OCI-LY1 (cell line): ENCODE results near the gene PRKCA.

ENCODE experiments used
- H2AFZ ChIP-seq: fragments of 200-600 bp; sonication (generic), shearing (Covaris generic); 2 replicates; pipeline ENCODE4 v1.6.0; 2014; ENCODE audit warnings: antibody characterized with exemption, mild to moderate bottlenecking, low read length
- H3F3A ChIP-seq: fragments of 200-600 bp; sonication (generic), shearing (Covaris generic); 2 replicates; pipeline ENCODE4 v1.6.0; 2014; ENCODE audit warnings: mild to moderate bottlenecking, antibody characterized with exemption, low read length, moderate library complexity; ENCODE audit not compliant: insufficient read depth
- H3K27ac ChIP-seq: fragments of 200-600 bp; sonication (generic); 2 replicates; pipeline ENCODE4 v1.5.1; 2014; ENCODE audit warnings: low read length, mixed run types, mild to moderate bottlenecking, low read depth; ENCODE audit not compliant: poor library complexity, severe bottlenecking
- H3K27me3 ChIP-seq: fragments of 200-600 bp; sonication (generic); 2 replicates; pipeline ENCODE4 v1.6.0; 2014; ENCODE audit warnings: antibody characterized with exemption, mild to moderate bottlenecking, low read length, moderate library complexity; ENCODE audit not compliant: insufficient read depth
- H3K36me3 ChIP-seq: fragments of 200-600 bp; sonication (generic); 2 replicates; pipeline ENCODE4 v1.6.1; 2014; ENCODE audit warnings: mild to moderate bottlenecking, antibody characterized with exemption, low read length, moderate library complexity, mixed read lengths; ENCODE audit not compliant: insufficient read depth
- H3K4me1 ChIP-seq: fragments of 200-600 bp; sonication (generic); 2 replicates; pipeline ENCODE4 v1.5.1; 2014; ENCODE audit warnings: mild to moderate bottlenecking, low read length, moderate library complexity; ENCODE audit not compliant: insufficient read depth, severe bottlenecking
- H3K4me2 ChIP-seq: fragments of 200-600 bp; sonication (generic), shearing (Covaris generic); 2 replicates; pipeline ENCODE4 v1.6.1; 2014; ENCODE audit warnings: low read length
- H3K4me3 ChIP-seq: fragments of 200-600 bp; sonication (generic); 2 replicates; pipeline ENCODE4 v1.5.1; 2014; ENCODE audit warnings: low read length, low read depth, mild to moderate bottlenecking, mixed read lengths; ENCODE audit not compliant: poor library complexity, severe bottlenecking
- H3K79me2 ChIP-seq: fragments of 200-600 bp; shearing (Covaris generic); 2 replicates; pipeline ENCODE4 v1.6.1; 2016; ENCODE audit warnings: mixed run types, low read length, mixed read lengths; ENCODE audit not compliant: insufficient read depth
- H3K9ac ChIP-seq: fragments of 200-600 bp; sonication (generic), shearing (Covaris generic); 2 replicates; pipeline ENCODE4 v1.6.1; 2014; ENCODE audit warnings: mild to moderate bottlenecking, low read length, mixed read lengths
- H3K9me2 ChIP-seq: fragments of 200-600 bp; sonication (generic), shearing (Covaris generic); 2 replicates; pipeline ENCODE4 v1.6.1; 2014; ENCODE audit warnings: low read depth, mild to moderate bottlenecking, low read length, mixed read lengths
- H3K9me3 ChIP-seq: fragments of 200-600 bp; shearing (Covaris generic); 2 replicates; pipeline ENCODE4 v1.6.1; 2014; ENCODE audit warnings: low read length, mixed read lengths
- H4K20me1 ChIP-seq: fragments of 200-600 bp; sonication (generic), shearing (Covaris generic); 2 replicates; pipeline ENCODE4 v1.6.0; 2016; ENCODE audit warnings: mild to moderate bottlenecking, low read length; ENCODE audit not compliant: insufficient read depth
- CTCF ChIP-seq: fragments of 200-600 bp; sonication (generic), shearing (Covaris generic); IDR thresholded peaks from 2 replicates; pipeline ENCODE4 v1.5.1; 2017; ENCODE audit warnings: mild to moderate bottlenecking, antibody characterized with exemption, low read length, moderate library complexity, mixed read lengths
- EZH2 ChIP-seq: fragments of 200-600 bp; sonication (generic), shearing (Covaris generic); IDR thresholded peaks from 2 replicates; pipeline ENCODE4 v1.8.0; 2017; ENCODE audit warnings: borderline replicate concordance, mixed run types, mild to moderate bottlenecking, antibody characterized with exemption, low read length, moderate library complexity, mixed read lengths

The PRKCA gene

GRCh38 chr17:66557886-66558285, 255.5 kb downstream of the PRKCA start:
- Histone ChIP-seq H3K4me2 (no peak overlapping the region), H3K27ac (peak overlapping the region; percentile 19), H3K4me3 (no peak overlapping the region), H3K4me1 (peaks cover 13% of the 10 kb centered on the region), H4K20me1 (no peaks in the 10 kb centered on the region), H3K9me3 (no peaks in the 10 kb centered on the region), H3K27me3 (no peaks in the 10 kb centered on the region), H3K9me2 (no peaks in the 10 kb centered on the region), H3F3A (no peaks in the 10 kb centered on the region), H3K36me3 (peaks cover 14% of the 10 kb centered on the region; the same call in 1 of the 2 replicates), H3K9ac (no peak overlapping the region), H2AFZ (no peak overlapping the region), H3K79me2 (no peaks in the 10 kb centered on the region; the same call in 1 of the 2 replicates)
- TF ChIP-seq EZH2 (no peak), CTCF (no peak)

- no peaks in the 10 kb centered on the region for H3K9me2 ChIP-seq
- H3K79me2 ChIP-seq, result no peaks in the 10 kb centered on the region; the same call in 1 of the 2 replicates
- no peaks in the 10 kb centered on the region for H4K20me1 ChIP-seq
- no peaks in the 10 kb centered on the region for H3K9me3 ChIP-seq
- H2AFZ ChIP-seq, result no peak overlapping the region
- no peak overlapping the region for H3K4me2 ChIP-seq
- H3F3A ChIP-seq, result no peaks in the 10 kb centered on the region
- no peaks in the 10 kb centered on the region for H3K27me3 ChIP-seq
- no peak overlapping the region for H3K4me3 ChIP-seq
- no peak overlapping the region for H3K9ac ChIP-seq
- H3K4me1 ChIP-seq, result peaks cover 18% of the 10 kb centered on the region
- TF ChIP-seq CTCF (no peak), EZH2 (no peak)
- peaks cover 14% of the 10 kb centered on the region; the same call in 1 of the 2 replicates for H3K36me3 ChIP-seq
- H3K27ac ChIP-seq, result no peak overlapping the region
These were observed 258.3 kb downstream of the PRKCA start for GRCh38 chr17:66560691-66561090.

- no peak overlapping the region for H3K4me3 ChIP-seq
- no peak for TF ChIP-seq EZH2
- no peaks in the 10 kb centered on the region; the same call in 1 of the 2 replicates for H3K79me2 ChIP-seq
- H3F3A ChIP-seq, result no peaks in the 10 kb centered on the region
- no peak overlapping the region for H3K9ac ChIP-seq
- H3K36me3 ChIP-seq, result peaks cover 14% of the 10 kb centered on the region; the same call in 1 of the 2 replicates
- H3K4me2 ChIP-seq, result no peak overlapping the region
- H3K27me3 ChIP-seq, result no peaks in the 10 kb centered on the region
- H3K9me2 ChIP-seq, result no peaks in the 10 kb centered on the region
- H3K27ac ChIP-seq, result no peak overlapping the region
- H2AFZ ChIP-seq, result no peak overlapping the region
- no peaks in the 10 kb centered on the region for H4K20me1 ChIP-seq
- H3K9me3 ChIP-seq, result no peaks in the 10 kb centered on the region
- H3K4me1 ChIP-seq, result peaks cover 26% of the 10 kb centered on the region
These were observed 259.7 kb downstream of the PRKCA start for GRCh38 chr17:66562119-66562518.

DNA sequence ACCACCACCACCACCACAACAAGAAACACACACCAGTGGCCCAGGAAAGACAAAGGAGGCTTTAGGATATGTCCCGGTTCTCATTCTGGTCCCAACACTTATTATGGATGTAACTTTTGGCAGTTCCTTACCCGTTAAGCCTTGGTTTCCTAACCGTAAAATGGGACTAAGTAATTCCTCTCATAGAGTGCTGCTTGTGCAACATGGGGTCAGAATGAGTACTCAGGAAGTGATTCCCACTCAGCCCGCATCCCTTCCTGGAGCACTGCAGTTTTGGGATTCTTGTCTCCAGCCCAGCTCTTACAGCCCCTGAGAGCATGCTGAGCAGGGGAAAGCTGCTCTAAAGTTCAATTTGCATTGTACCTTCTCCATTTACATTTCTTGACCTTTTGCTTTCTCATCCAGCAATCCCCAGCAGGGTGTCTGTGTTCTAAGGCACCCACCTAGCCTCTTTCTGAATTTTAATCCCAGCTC, 262.6 kb downstream of the PRKCA start:
- Histone ChIP-seq H3K9me2 (no peaks in the 10 kb centered on the region), H3K27me3 (no peaks in the 10 kb centered on the region), H3F3A (no peaks in the 10 kb centered on the region), H3K79me2 (no peaks in the 10 kb centered on the region; the same call in 1 of the 2 replicates), H4K20me1 (no peaks in the 10 kb centered on the region), H3K4me3 (no peak overlapping the region), H3K9me3 (peaks cover 8% of the 10 kb centered on the region), H2AFZ (no peak overlapping the region), H3K4me1 (peaks cover 24% of the 10 kb centered on the region), H3K9ac (no peak overlapping the region), H3K27ac (peak overlapping the region; percentile 69), H3K36me3 (peaks cover 22% of the 10 kb centered on the region; the same call in 1 of the 2 replicates), H3K4me2 (no peak overlapping the region)
- no peak for TF ChIP-seq CTCF
- no peak for TF ChIP-seq EZH2
